HG03039 (cell line): ENCODE data around the gene SPTBN4.
A peak's percentile ranks its signal among the peaks of the same experiment; 100 is the strongest.

ENCODE experiments used
- ATAC-seq: cut with Tn5 transposase; IDR thresholded peaks from one replicate; pipeline ENCODE4 v1.9.1; 2021; ENCODE audit warnings: mild to moderate bottlenecking, moderate library complexity; ENCODE audit not compliant: unreplicated experiment

Gene SPTBN4

GRCh38 chr19:40599902-40600569 lies 133.2 kb downstream of the SPTBN4 start:
- no peak for ATAC-seq

GRCh38 chr19:40600570-40601133 lies 133.9 kb downstream of the SPTBN4 start:
- no peak for ATAC-seq

GRCh38 chr19:40601134-40601974 lies 134.6 kb downstream of the SPTBN4 start, which contains the start of gene LTBP4:
Gene LTBP4 (plus strand): TSS chr19:40601369. CDS start chr19:40601388, 19 bp downstream.
- no peak for ATAC-seq

GRCh38 chr19:40603071-40603388 lies 136.2 kb downstream of the SPTBN4 start:
- ATAC-seq = no peak

- peak; percentile 62 for ATAC-seq
These were observed 136.8 kb downstream of the SPTBN4 start for GRCh38 chr19:40603389-40604170.

- no peak for ATAC-seq
These were observed 137.4 kb downstream of the SPTBN4 start for GRCh38 chr19:40604171-40604646.

GRCh38 chr19:40604647-40605215 lies 137.9 kb downstream of the SPTBN4 start:
- no peak for ATAC-seq

GRCh38 chr19:40605216-40605971 lies 138.6 kb downstream of the SPTBN4 start:
- no peak for ATAC-seq

GRCh38 chr19:40607311-40608239 lies 140.8 kb downstream of the SPTBN4 start:
- ATAC-seq = no peak

- ATAC-seq = no peak
These were observed 141.4 kb downstream of the SPTBN4 start for GRCh38 chr19:40608240-40608621.

GRCh38 chr19:40608957-40609356 lies 142.2 kb downstream of the SPTBN4 start:
- no peak for ATAC-seq

- peak; percentile 44 for ATAC-seq
These were observed 143.0 kb downstream of the SPTBN4 start for GRCh38 chr19:40609561-40610395.

GRCh38 chr19:40610396-40611064 lies 143.7 kb downstream of the SPTBN4 start:
- ATAC-seq = no peak

- ATAC-seq = no peak
These were observed 144.3 kb downstream of the SPTBN4 start for GRCh38 chr19:40611096-40611495.

GRCh38 chr19:40611900-40612698 lies 145.3 kb downstream of the SPTBN4 start:
- no peak for ATAC-seq

GRCh38 chr19:40612831-40613689 lies 146.3 kb downstream of the SPTBN4 start:
- no peak for ATAC-seq
